HEK293 (cell line): ENCODE measurements around the gene TTC39C.

Source experiments
- CTCF ChIA-PET: fragments of 350-600 bp; formaldehyde crosslinking; extraction: SDS; loops from one replicate; lab custom pipeline; 2021; ENCODE audit warnings: antibody characterized with exemption; lab: Yijun Ruan, JAX
- POLR2A ChIA-PET: fragments of 300-600 bp; formaldehyde crosslinking; extraction: SDS; loops from one replicate; lab custom pipeline; 2020; ENCODE audit warnings: antibody characterized with exemption, inconsistent platforms; lab: Yijun Ruan, JAX
- H3K27ac ChIP-seq: fragments of 200-500 bp; sonication (Bioruptor generic); 2 replicates; pipeline ENCODE4 v1.5.1; 2014; ENCODE audit warnings: low read depth, low read length, control low read depth, inconsistent platforms; ENCODE audit errors: extremely low read depth
- H3K36me3 ChIP-seq, 2 experiments: fragments of 200-500 bp in 1 of 2; sonication (Bioruptor generic) in 1 of 2; 1 replicate in 1 of 2; 2 replicates in 1 of 2; pipeline ENCODE4 v1.5.1; 2014 to 2017; ENCODE audit warnings: inconsistent platforms in 2 of 2, low read length in 2 of 2; ENCODE audit not compliant: control insufficient read depth in 2 of 2, insufficient read depth in 1 of 2
- H3K4me1 ChIP-seq: fragments of 200-500 bp; sonication (Bioruptor generic); 2 replicates; pipeline ENCODE4 v1.5.1; 2014; ENCODE audit warnings: mild to moderate bottlenecking, low read length, inconsistent platforms; ENCODE audit not compliant: control insufficient read depth, insufficient read depth
- H3K4me3 ChIP-seq: 2 replicates; pipeline ENCODE4 v1.5.1; 2011; ENCODE audit warnings: low read depth, mild to moderate bottlenecking, control low read depth, low read length, moderate library complexity
- H3K9me3 ChIP-seq: fragments of 200-500 bp; sonication (Bioruptor generic); 2 replicates; pipeline ENCODE4 v1.5.1; 2014; ENCODE audit warnings: low read depth, low read length, inconsistent platforms; ENCODE audit not compliant: control insufficient read depth, insufficient read depth
- FEZF1 ChIP-seq: fragments of 450-650 bp; formaldehyde crosslinking; IDR thresholded peaks from 2 replicates; pipeline ENCODE4 v1.5.1; 2016; ENCODE audit warnings: missing biosample characterization, missing genetic modification characterization
- GLI4 ChIP-seq: fragments of 450-650 bp; formaldehyde crosslinking; IDR thresholded peaks from 2 replicates; pipeline ENCODE4 v1.5.1; 2016; ENCODE audit warnings: missing biosample characterization, missing genetic modification characterization
- HOXC10 ChIP-seq: sonication (generic); formaldehyde crosslinking; IDR thresholded peaks from 2 replicates; pipeline ENCODE4 v1.8.1; 2023; ENCODE audit warnings: mild to moderate bottlenecking, missing genetic modification reagents
- SCRT1 ChIP-seq: fragments of 450-650 bp; formaldehyde crosslinking; IDR thresholded peaks from 2 replicates; pipeline ENCODE4 v1.5.1; 2016; ENCODE audit warnings: missing biosample characterization, missing genetic modification characterization, borderline replicate concordance
- SCRT2 ChIP-seq: fragments of 450-650 bp; formaldehyde crosslinking; IDR thresholded peaks from 2 replicates; pipeline ENCODE4 v1.5.1; 2016; ENCODE audit warnings: missing biosample characterization, missing genetic modification characterization
- SETDB1 ChIP-seq: IDR thresholded peaks from one replicate; pipeline ENCODE4 v1.6.1; 2017; ENCODE audit warnings: mild to moderate bottlenecking, low read length, moderate library complexity, mixed read lengths; ENCODE audit not compliant: insufficient read length
- WT1 ChIP-seq: fragments of 450-650 bp; formaldehyde crosslinking; IDR thresholded peaks from 2 replicates; pipeline ENCODE4 v1.5.1; 2016; ENCODE audit warnings: missing biosample characterization, missing genetic modification characterization
- ZBTB1 ChIP-seq: fragments of 450-650 bp; formaldehyde crosslinking; IDR thresholded peaks from 2 replicates; pipeline ENCODE4 v1.5.1; 2016; ENCODE audit warnings: missing biosample characterization, missing genetic modification characterization
- ZBTB7A ChIP-seq: fragments of 450-650 bp; formaldehyde crosslinking; IDR thresholded peaks from 2 replicates; pipeline ENCODE4 v1.5.1; 2016; ENCODE audit warnings: low read depth, missing biosample characterization, missing genetic modification characterization
- ZNF121 ChIP-seq: fragments of 450-650 bp; formaldehyde crosslinking; IDR thresholded peaks from 2 replicates; pipeline ENCODE4 v1.5.1; 2016; ENCODE audit warnings: missing biosample characterization, missing genetic modification characterization
- ZNF146 ChIP-seq: fragments of 450-650 bp; formaldehyde crosslinking; IDR thresholded peaks from 2 replicates; pipeline ENCODE4 v1.5.1; 2016; ENCODE audit warnings: missing biosample characterization, missing genetic modification characterization
- ZNF223 ChIP-seq: fragments of 450-650 bp; formaldehyde crosslinking; IDR thresholded peaks from 2 replicates; pipeline ENCODE4 v1.5.1; 2016; ENCODE audit warnings: missing biosample characterization, missing genetic modification characterization
- ZNF585B ChIP-seq: fragments of 450-650 bp; formaldehyde crosslinking; IDR thresholded peaks from 2 replicates; pipeline ENCODE4 v1.5.1; 2016; ENCODE audit warnings: missing biosample characterization, missing genetic modification characterization
- ZNF596 ChIP-seq: fragments of 450-650 bp; IDR thresholded peaks from 2 replicates; pipeline ENCODE4 v1.5.0; 2018; ENCODE audit warnings: missing biosample characterization, mild to moderate bottlenecking, missing genetic modification characterization, moderate library complexity
- ZNF626 ChIP-seq: fragments of 450-650 bp; sonication (Bioruptor Pico); formaldehyde crosslinking; IDR thresholded peaks from 2 replicates; pipeline ENCODE4 v1.5.1; 2018; ENCODE audit warnings: missing biosample characterization, missing genetic modification characterization, inconsistent platforms
- ZNF670 ChIP-seq: fragments of 450-650 bp; formaldehyde crosslinking; IDR thresholded peaks from 2 replicates; pipeline ENCODE4 v1.5.1; 2016; ENCODE audit warnings: missing biosample characterization, missing genetic modification characterization, low read depth
- ZNF677 ChIP-seq: fragments of 450-650 bp; IDR thresholded peaks from 2 replicates; pipeline ENCODE4 v1.5.0; 2018; ENCODE audit warnings: missing biosample characterization, mild to moderate bottlenecking, missing genetic modification characterization, moderate library complexity
- ZSCAN16 ChIP-seq: fragments of 450-650 bp; formaldehyde crosslinking; IDR thresholded peaks from 2 replicates; pipeline ENCODE4 v1.5.1; 2016; ENCODE audit warnings: missing biosample characterization, missing genetic modification characterization
- ZSCAN23 ChIP-seq: fragments of 450-650 bp; formaldehyde crosslinking; IDR thresholded peaks from 2 replicates; pipeline ENCODE4 v1.5.1; 2016; ENCODE audit warnings: missing biosample characterization, missing genetic modification characterization
- ZSCAN30 ChIP-seq: fragments of 450-650 bp; IDR thresholded peaks from 2 replicates; pipeline ENCODE4 v1.5.1; 2018; ENCODE audit warnings: missing biosample characterization, mild to moderate bottlenecking, missing genetic modification characterization, moderate library complexity
- TF ChIP-seq, protein P1 (sequence below): fragments of 450-650 bp; formaldehyde crosslinking; IDR thresholded peaks from 2 replicates; pipeline ENCODE4 v1.5.1; 2016; ENCODE audit warnings: missing biosample characterization, missing genetic modification characterization
- TF ChIP-seq, protein P2 (sequence below): fragments of 450-650 bp; formaldehyde crosslinking; IDR thresholded peaks from 2 replicates; pipeline ENCODE4 v1.5.1; 2016; ENCODE audit warnings: missing biosample characterization, missing genetic modification characterization, borderline replicate concordance
- TF ChIP-seq, protein P3 (sequence below): fragments of 450-650 bp; formaldehyde crosslinking; IDR thresholded peaks from 2 replicates; pipeline ENCODE4 v1.5.1; 2016; ENCODE audit warnings: missing biosample characterization, missing genetic modification characterization
- TF ChIP-seq, protein P4 (sequence below): fragments of 450-650 bp; IDR thresholded peaks from 2 replicates; pipeline ENCODE4 v1.5.1; 2018; ENCODE audit warnings: missing biosample characterization, missing genetic modification characterization
- TF ChIP-seq, protein P5 (sequence below): fragments of 450-650 bp; formaldehyde crosslinking; IDR thresholded peaks from 2 replicates; pipeline ENCODE4 v1.5.1; 2016; ENCODE audit warnings: missing biosample characterization, missing genetic modification characterization

TTC39C gene

DNA sequence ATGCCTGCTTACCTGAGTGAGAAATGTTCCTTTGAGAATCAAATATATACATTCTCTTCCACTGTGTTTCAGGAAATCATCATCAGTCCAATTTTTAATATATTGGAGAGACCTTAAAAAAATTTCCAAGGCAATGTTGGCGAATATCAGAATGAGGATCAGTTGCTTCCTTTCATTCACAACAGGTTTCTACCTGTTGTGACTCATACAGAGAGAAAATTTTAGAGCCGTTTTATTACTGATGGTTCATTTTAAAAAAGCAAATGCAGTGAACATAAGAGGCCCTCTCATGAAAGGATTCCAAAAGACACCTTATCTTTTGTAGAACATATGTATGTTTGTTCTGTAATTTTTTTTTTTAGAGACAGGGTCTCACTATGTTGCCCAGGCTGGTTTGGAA, 42.0 kb downstream of the TTC39C start (continued):
- TF ChIP-seq ZNF146 (tag by site-specific recombination) (no peak), ZBTB7A (tag by site-specific recombination) (no peak), GLI4 (tag by site-specific recombination) (no peak), ZSCAN30 (tag by site-specific recombination) (no peak), ZNF585B (tag by site-specific recombination) (no peak), ZNF121 (tag by site-specific recombination) (no peak; the same call in 1 of the 2 replicates), ZNF670 (tag by site-specific recombination) (no peak), FEZF1 (tag by site-specific recombination) (no peak), ZNF596 (tag by site-specific recombination) (no peak), SETDB1 (no peak), SCRT2 (tag by site-specific recombination) (peak; percentile 81), SCRT1 (tag by site-specific recombination) (peak; percentile 78; the same call in 1 of the 2 replicates)
- TF ChIP-seq, protein P1, sequence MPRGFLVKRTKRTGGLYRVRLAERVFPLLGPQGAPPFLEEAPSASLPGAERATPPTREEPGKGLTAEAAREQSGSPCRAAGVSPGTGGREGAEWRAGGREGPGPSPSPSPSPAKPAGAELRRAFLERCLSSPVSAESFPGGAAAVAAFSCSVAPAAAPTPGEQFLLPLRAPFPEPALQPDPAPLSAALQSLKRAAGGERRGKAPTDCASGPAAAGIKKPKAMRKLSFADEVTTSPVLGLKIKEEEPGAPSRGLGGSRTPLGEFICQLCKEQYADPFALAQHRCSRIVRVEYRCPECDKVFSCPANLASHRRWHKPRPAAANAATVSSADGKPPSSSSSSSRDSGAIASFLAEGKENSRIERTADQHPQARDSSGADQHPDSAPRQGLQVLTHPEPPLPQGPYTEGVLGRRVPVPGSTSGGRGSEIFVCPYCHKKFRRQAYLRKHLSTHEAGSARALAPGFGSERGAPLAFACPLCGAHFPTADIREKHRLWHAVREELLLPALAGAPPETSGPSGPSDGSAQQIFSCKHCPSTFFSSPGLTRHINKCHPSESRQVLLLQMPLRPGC: no peak

DNA sequence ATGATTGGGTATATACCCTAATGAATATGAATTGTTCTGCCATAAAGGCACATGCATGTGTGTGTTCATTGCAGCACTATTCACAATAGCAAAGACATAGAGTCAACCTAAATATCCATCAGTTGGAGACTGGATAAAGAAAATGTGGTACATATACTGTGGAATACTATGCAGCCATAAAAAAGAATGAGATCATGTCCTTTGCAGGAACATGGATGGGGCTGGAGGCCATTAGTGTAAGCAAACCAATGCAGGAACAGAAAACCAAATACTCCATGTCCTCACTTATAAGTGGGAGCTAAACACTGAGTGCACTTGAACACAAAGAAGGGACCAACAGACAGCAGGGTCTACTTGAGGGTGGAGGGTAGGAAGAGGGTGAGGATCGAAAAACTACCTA, 43.2 kb downstream of the TTC39C start:
- H3K4me1 ChIP-seq: peaks cover 17% of the 10 kb centered on the region
- no peak overlapping the region for H3K27ac ChIP-seq
- H3K9me3 ChIP-seq: no peaks in the 10 kb centered on the region
- ChIA-PET CTCF (interaction anchor here (0.6 kb wide), 2 partner anchors 36 to 557 kb away, joined by 3 read pairs; no protein-coding TSS in a partner anchor), POLR2A (no interaction called here)
- H3K4me3 ChIP-seq: no peak overlapping the region
- no peaks in the 10 kb centered on the region for H3K36me3 ChIP-seq
- no peak for TF ChIP-seq ZNF677 (tag by site-specific recombination)
- no peak for TF ChIP-seq ZSCAN16 (tag by site-specific recombination)
- no peak for TF ChIP-seq HOXC10
- no peak for TF ChIP-seq WT1
- no peak for TF ChIP-seq ZNF626 (tag by site-specific recombination)
- TF ChIP-seq ZNF223 (tag by site-specific recombination): no peak
- TF ChIP-seq ZBTB1: no peak
- TF ChIP-seq, protein P2, sequence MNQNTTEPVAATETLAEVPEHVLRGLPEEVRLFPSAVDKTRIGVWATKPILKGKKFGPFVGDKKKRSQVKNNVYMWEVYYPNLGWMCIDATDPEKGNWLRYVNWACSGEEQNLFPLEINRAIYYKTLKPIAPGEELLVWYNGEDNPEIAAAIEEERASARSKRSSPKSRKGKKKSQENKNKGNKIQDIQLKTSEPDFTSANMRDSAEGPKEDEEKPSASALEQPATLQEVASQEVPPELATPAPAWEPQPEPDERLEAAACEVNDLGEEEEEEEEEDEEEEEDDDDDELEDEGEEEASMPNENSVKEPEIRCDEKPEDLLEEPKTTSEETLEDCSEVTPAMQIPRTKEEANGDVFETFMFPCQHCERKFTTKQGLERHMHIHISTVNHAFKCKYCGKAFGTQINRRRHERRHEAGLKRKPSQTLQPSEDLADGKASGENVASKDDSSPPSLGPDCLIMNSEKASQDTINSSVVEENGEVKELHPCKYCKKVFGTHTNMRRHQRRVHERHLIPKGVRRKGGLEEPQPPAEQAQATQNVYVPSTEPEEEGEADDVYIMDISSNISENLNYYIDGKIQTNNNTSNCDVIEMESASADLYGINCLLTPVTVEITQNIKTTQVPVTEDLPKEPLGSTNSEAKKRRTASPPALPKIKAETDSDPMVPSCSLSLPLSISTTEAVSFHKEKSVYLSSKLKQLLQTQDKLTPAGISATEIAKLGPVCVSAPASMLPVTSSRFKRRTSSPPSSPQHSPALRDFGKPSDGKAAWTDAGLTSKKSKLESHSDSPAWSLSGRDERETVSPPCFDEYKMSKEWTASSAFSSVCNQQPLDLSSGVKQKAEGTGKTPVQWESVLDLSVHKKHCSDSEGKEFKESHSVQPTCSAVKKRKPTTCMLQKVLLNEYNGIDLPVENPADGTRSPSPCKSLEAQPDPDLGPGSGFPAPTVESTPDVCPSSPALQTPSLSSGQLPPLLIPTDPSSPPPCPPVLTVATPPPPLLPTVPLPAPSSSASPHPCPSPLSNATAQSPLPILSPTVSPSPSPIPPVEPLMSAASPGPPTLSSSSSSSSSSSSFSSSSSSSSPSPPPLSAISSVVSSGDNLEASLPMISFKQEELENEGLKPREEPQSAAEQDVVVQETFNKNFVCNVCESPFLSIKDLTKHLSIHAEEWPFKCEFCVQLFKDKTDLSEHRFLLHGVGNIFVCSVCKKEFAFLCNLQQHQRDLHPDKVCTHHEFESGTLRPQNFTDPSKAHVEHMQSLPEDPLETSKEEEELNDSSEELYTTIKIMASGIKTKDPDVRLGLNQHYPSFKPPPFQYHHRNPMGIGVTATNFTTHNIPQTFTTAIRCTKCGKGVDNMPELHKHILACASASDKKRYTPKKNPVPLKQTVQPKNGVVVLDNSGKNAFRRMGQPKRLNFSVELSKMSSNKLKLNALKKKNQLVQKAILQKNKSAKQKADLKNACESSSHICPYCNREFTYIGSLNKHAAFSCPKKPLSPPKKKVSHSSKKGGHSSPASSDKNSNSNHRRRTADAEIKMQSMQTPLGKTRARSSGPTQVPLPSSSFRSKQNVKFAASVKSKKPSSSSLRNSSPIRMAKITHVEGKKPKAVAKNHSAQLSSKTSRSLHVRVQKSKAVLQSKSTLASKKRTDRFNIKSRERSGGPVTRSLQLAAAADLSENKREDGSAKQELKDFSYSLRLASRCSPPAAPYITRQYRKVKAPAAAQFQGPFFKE (tag by site-specific recombination): no peak
- TF ChIP-seq ZNF146 (tag by site-specific recombination): peak; percentile 96
- TF ChIP-seq, protein P3, sequence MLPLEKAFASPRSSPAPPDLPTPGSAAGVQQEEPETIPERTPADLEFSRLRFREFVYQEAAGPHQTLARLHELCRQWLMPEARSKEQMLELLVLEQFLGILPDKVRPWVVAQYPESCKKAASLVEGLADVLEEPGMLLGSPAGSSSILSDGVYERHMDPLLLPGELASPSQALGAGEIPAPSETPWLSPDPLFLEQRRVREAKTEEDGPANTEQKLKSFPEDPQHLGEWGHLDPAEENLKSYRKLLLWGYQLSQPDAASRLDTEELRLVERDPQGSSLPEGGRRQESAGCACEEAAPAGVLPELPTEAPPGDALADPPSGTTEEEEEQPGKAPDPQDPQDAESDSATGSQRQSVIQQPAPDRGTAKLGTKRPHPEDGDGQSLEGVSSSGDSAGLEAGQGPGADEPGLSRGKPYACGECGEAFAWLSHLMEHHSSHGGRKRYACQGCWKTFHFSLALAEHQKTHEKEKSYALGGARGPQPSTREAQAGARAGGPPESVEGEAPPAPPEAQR: no peak
- TF ChIP-seq, protein P4, sequence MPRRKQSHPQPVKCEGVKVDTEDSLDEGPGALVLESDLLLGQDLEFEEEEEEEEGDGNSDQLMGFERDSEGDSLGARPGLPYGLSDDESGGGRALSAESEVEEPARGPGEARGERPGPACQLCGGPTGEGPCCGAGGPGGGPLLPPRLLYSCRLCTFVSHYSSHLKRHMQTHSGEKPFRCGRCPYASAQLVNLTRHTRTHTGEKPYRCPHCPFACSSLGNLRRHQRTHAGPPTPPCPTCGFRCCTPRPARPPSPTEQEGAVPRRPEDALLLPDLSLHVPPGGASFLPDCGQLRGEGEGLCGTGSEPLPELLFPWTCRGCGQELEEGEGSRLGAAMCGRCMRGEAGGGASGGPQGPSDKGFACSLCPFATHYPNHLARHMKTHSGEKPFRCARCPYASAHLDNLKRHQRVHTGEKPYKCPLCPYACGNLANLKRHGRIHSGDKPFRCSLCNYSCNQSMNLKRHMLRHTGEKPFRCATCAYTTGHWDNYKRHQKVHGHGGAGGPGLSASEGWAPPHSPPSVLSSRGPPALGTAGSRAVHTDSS (tag by site-specific recombination): no peak
- TF ChIP-seq, protein P5, sequence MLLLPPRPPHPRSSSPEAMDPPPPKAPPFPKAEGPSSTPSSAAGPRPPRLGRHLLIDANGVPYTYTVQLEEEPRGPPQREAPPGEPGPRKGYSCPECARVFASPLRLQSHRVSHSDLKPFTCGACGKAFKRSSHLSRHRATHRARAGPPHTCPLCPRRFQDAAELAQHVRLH (tag by site-specific recombination): peak; percentile 85
- no peak for TF ChIP-seq SETDB1
- no peak for TF ChIP-seq ZSCAN23 (tag by site-specific recombination)
